Loucy (cell line): Measurements from ENCODE around the gene NEUROD1.

Experiments used
- H2AFZ ChIP-seq: fragments of 200-600 bp; sonication (generic); 2 replicates; pipeline ENCODE4 v1.6.0; 2016; ENCODE audit warnings: antibody characterized with exemption, mild to moderate bottlenecking, low read length, moderate library complexity
- H3F3A ChIP-seq: fragments of 200-600 bp; 2 replicates; pipeline ENCODE4 v1.6.0; 2016; ENCODE audit warnings: antibody characterized with exemption, low read depth, mild to moderate bottlenecking
- H3K27me3 ChIP-seq: fragments of 200-600 bp; sonication (generic); 2 replicates; pipeline ENCODE4 v1.6.1; 2014; ENCODE audit warnings: low read length, mild to moderate bottlenecking; ENCODE audit not compliant: insufficient read depth, poor library complexity, severe bottlenecking
- H3K36me3 ChIP-seq: fragments of 200-600 bp; sonication (generic); 2 replicates; pipeline ENCODE4 v1.6.1; 2016; ENCODE audit warnings: low read length; ENCODE audit not compliant: insufficient read depth
- H3K4me1 ChIP-seq: fragments of 200-600 bp; sonication (generic); 2 replicates; pipeline ENCODE4 v1.5.1; 2014; ENCODE audit warnings: low read length, mild to moderate bottlenecking; ENCODE audit not compliant: insufficient read depth, poor library complexity, severe bottlenecking
- H3K4me2 ChIP-seq: fragments of 200-600 bp; sonication (generic); 2 replicates; pipeline ENCODE4 v1.6.0; 2014; ENCODE audit warnings: antibody characterized with exemption, low read length, low read depth, mild to moderate bottlenecking; ENCODE audit not compliant: poor library complexity, severe bottlenecking
- H3K4me3 ChIP-seq: fragments of 200-600 bp; sonication (generic); 2 replicates; pipeline ENCODE4 v1.5.1; 2014; ENCODE audit warnings: low read length, mild to moderate bottlenecking, mixed read lengths; ENCODE audit not compliant: poor library complexity, severe bottlenecking
- H3K79me2 ChIP-seq: fragments of 200-600 bp; sonication (generic); 2 replicates; pipeline ENCODE4 v1.6.1; 2014; ENCODE audit warnings: low read length; ENCODE audit not compliant: insufficient read depth
- H3K9ac ChIP-seq: fragments of 200-600 bp; sonication (generic); 2 replicates; pipeline ENCODE4 v1.6.0; 2014; ENCODE audit warnings: mild to moderate bottlenecking, low read depth, low read length, moderate library complexity; ENCODE audit not compliant: poor library complexity, severe bottlenecking
- H3K9me2 ChIP-seq: fragments of 200-600 bp; sonication (generic); replicated peaks from 2 replicates; pipeline ENCODE4 v1.6.1; 2016; ENCODE audit warnings: low read depth, low read length, mixed read lengths
- H3K9me3 ChIP-seq: fragments of 200-600 bp; sonication (generic); 2 replicates; pipeline ENCODE4 v1.6.1; 2014; ENCODE audit warnings: mild to moderate bottlenecking, antibody characterized with exemption, low read length, low read depth; ENCODE audit not compliant: insufficient read depth
- H4K20me1 ChIP-seq: fragments of 200-600 bp; sonication (generic); 2 replicates; pipeline ENCODE4 v1.6.0; 2014; ENCODE audit warnings: antibody characterized with exemption, low read length, mild to moderate bottlenecking; ENCODE audit not compliant: insufficient read depth, poor library complexity, severe bottlenecking
- CTCF ChIP-seq: fragments of 200-600 bp; sonication (generic); conservative IDR thresholded peaks from 2 replicates; pipeline ENCODE4 v1.5.1; 2014; ENCODE audit warnings: mild to moderate bottlenecking, antibody characterized with exemption, low read length
- EZH2phosphoT487 ChIP-seq: fragments of 200-600 bp; IDR thresholded peaks from 2 replicates; pipeline ENCODE4 v1.6.1; 2018; ENCODE audit warnings: antibody characterized with exemption, mild to moderate bottlenecking, moderate library complexity, borderline replicate concordance

The NEUROD1 gene

GRCh38 chr2:181672255-181673008, 7.9 kb downstream of the NEUROD1 start:
- no peaks in the 10 kb centered on the region for H3F3A ChIP-seq
- no peaks in the 10 kb centered on the region for H3K9me3 ChIP-seq
- H3K27me3 ChIP-seq: no peaks in the 10 kb centered on the region
- no peak overlapping the region for H3K9ac ChIP-seq
- no peaks in the 10 kb centered on the region for H4K20me1 ChIP-seq
- TF ChIP-seq CTCF (no peak), EZH2phosphoT487 (no peak)
- no peaks in the 10 kb centered on the region for H3K79me2 ChIP-seq
- no peak overlapping the region for H3K4me2 ChIP-seq
- no peaks in the 10 kb centered on the region for H3K36me3 ChIP-seq
- H3K4me3 ChIP-seq: no peak overlapping the region
- H3K4me1 ChIP-seq: no peaks in the 10 kb centered on the region
- no peaks in the 10 kb centered on the region for H3K9me2 ChIP-seq
- no peak overlapping the region for H2AFZ ChIP-seq

- TF ChIP-seq EZH2phosphoT487 (no peak), CTCF (no peak)
- Histone ChIP-seq H4K20me1 (no peaks in the 10 kb centered on the region), H2AFZ (no peak overlapping the region), H3F3A (no peaks in the 10 kb centered on the region), H3K4me1 (no peaks in the 10 kb centered on the region), H3K4me2 (no peak overlapping the region), H3K4me3 (no peak overlapping the region), H3K9me2 (no peaks in the 10 kb centered on the region), H3K9me3 (no peaks in the 10 kb centered on the region), H3K36me3 (no peaks in the 10 kb centered on the region), H3K27me3 (no peaks in the 10 kb centered on the region), H3K79me2 (no peaks in the 10 kb centered on the region), H3K9ac (no peak overlapping the region)
These were observed 9.7 kb downstream of the NEUROD1 start for GRCh38 chr2:181670632-181671031.

- no peak overlapping the region for H3K9ac ChIP-seq
- H3K9me2 ChIP-seq: no peaks in the 10 kb centered on the region
- H3K79me2 ChIP-seq: no peaks in the 10 kb centered on the region
- H3K4me3 ChIP-seq: no peak overlapping the region
- no peaks in the 10 kb centered on the region for H3F3A ChIP-seq
- H3K27me3 ChIP-seq: no peaks in the 10 kb centered on the region
- H4K20me1 ChIP-seq: no peaks in the 10 kb centered on the region
- H3K9me3 ChIP-seq: no peaks in the 10 kb centered on the region
- no peak for TF ChIP-seq CTCF
- TF ChIP-seq EZH2phosphoT487: no peak
- H3K4me1 ChIP-seq: no peaks in the 10 kb centered on the region
- no peak overlapping the region for H2AFZ ChIP-seq
- H3K4me2 ChIP-seq: no peak overlapping the region
- no peaks in the 10 kb centered on the region for H3K36me3 ChIP-seq
These were observed 13.1 kb downstream of the NEUROD1 start for GRCh38 chr2:181667234-181667633.
